HEK293 (cell line): ENCODE measurements around the gene CPNE2.

Experiments
- AEBP2 ChIP-seq: fragments of 450-650 bp; formaldehyde crosslinking; IDR thresholded peaks from 2 replicates; pipeline ENCODE4 v1.5.1; 2016; ENCODE audit warnings: missing biosample characterization, missing genetic modification characterization, borderline replicate concordance
- BCL11B ChIP-seq: fragments of 450-650 bp; formaldehyde crosslinking; IDR thresholded peaks from 2 replicates; pipeline ENCODE4 v1.5.1; 2016; ENCODE audit warnings: low read depth, missing biosample characterization, missing genetic modification characterization
- GLIS1 ChIP-seq: fragments of 450-650 bp; formaldehyde crosslinking; IDR thresholded peaks from 2 replicates; pipeline ENCODE4 v1.5.1; 2016; ENCODE audit warnings: missing biosample characterization, missing genetic modification characterization
- GLIS2 ChIP-seq: fragments of 450-650 bp; formaldehyde crosslinking; IDR thresholded peaks from 2 replicates; pipeline ENCODE4 v1.5.1; 2016; ENCODE audit warnings: missing biosample characterization, missing genetic modification characterization
- HOXD13 ChIP-seq: sonication (generic); formaldehyde crosslinking; IDR thresholded peaks from 2 replicates; pipeline ENCODE4 v1.8.0; 2022; ENCODE audit warnings: missing genetic modification reagents, borderline replicate concordance
- IKZF3 ChIP-seq: fragments of 450-650 bp; IDR thresholded peaks from 2 replicates; pipeline ENCODE4 v1.5.0; 2018; ENCODE audit warnings: missing biosample characterization, mild to moderate bottlenecking, missing genetic modification characterization, moderate library complexity
- KLF1 ChIP-seq: fragments of 450-650 bp; formaldehyde crosslinking; IDR thresholded peaks from 2 replicates; pipeline ENCODE4 v1.5.1; 2016; ENCODE audit warnings: missing biosample characterization, missing genetic modification characterization
- KLF7 ChIP-seq: fragments of 450-650 bp; formaldehyde crosslinking; IDR thresholded peaks from 2 replicates; pipeline ENCODE4 v1.5.1; 2016; ENCODE audit warnings: missing biosample characterization, missing genetic modification characterization, borderline replicate concordance
- PRDM1 ChIP-seq: fragments of 450-650 bp; formaldehyde crosslinking; IDR thresholded peaks from 2 replicates; pipeline ENCODE4; 2016; ENCODE audit warnings: missing biosample characterization, missing genetic modification characterization
- SETDB1 ChIP-seq: IDR thresholded peaks from one replicate; pipeline ENCODE4 v1.6.1; 2017; ENCODE audit warnings: mild to moderate bottlenecking, low read length, moderate library complexity, mixed read lengths; ENCODE audit not compliant: insufficient read length
- ZBTB8A ChIP-seq: fragments of 450-650 bp; formaldehyde crosslinking; IDR thresholded peaks from 2 replicates; pipeline ENCODE4 v1.5.1; 2016; ENCODE audit warnings: missing biosample characterization, missing genetic modification characterization
- ZNF174 ChIP-seq: fragments of 450-650 bp; formaldehyde crosslinking; IDR thresholded peaks from 2 replicates; pipeline ENCODE4 v1.5.0; 2017; ENCODE audit warnings: missing biosample characterization, mild to moderate bottlenecking, missing genetic modification characterization
- ZNF23 ChIP-seq: fragments of 450-650 bp; formaldehyde crosslinking; IDR thresholded peaks from 2 replicates; pipeline ENCODE4 v1.5.1; 2016; ENCODE audit warnings: missing biosample characterization, missing genetic modification characterization, borderline replicate concordance
- ZNF248 ChIP-seq: fragments of 450-650 bp; formaldehyde crosslinking; IDR thresholded peaks from 2 replicates; pipeline ENCODE4 v1.5.1; 2017; ENCODE audit warnings: missing biosample characterization, missing genetic modification characterization
- ZNF266 ChIP-seq: fragments of 450-650 bp; formaldehyde crosslinking; IDR thresholded peaks from 2 replicates; pipeline ENCODE4 v1.5.1; 2016; ENCODE audit warnings: missing biosample characterization, missing genetic modification characterization, low read depth
- ZNF394 ChIP-seq: fragments of 450-650 bp; formaldehyde crosslinking; IDR thresholded peaks from 2 replicates; pipeline ENCODE4 v1.5.1; 2016; ENCODE audit warnings: missing biosample characterization, missing genetic modification characterization, mild to moderate bottlenecking, moderate library complexity, borderline replicate concordance
- ZNF404 ChIP-seq: fragments of 450-650 bp; formaldehyde crosslinking; IDR thresholded peaks from 2 replicates; pipeline ENCODE4 v1.5.1; 2017; ENCODE audit warnings: missing biosample characterization, missing genetic modification characterization
- ZNF416 ChIP-seq: fragments of 450-650 bp; formaldehyde crosslinking; IDR thresholded peaks from 2 replicates; pipeline ENCODE4 v1.5.1; 2016; ENCODE audit warnings: missing biosample characterization, missing genetic modification characterization
- ZNF473 ChIP-seq: fragments of 450-650 bp; formaldehyde crosslinking; IDR thresholded peaks from 2 replicates; pipeline ENCODE4 v1.5.1; 2017; ENCODE audit warnings: missing biosample characterization, missing genetic modification characterization
- ZNF488 ChIP-seq: fragments of 450-650 bp; formaldehyde crosslinking; IDR thresholded peaks from 2 replicates; pipeline ENCODE4 v1.5.1; 2016; ENCODE audit warnings: missing biosample characterization, missing genetic modification characterization
- ZNF521 ChIP-seq: fragments of 450-650 bp; formaldehyde crosslinking; IDR thresholded peaks from 2 replicates; pipeline ENCODE4 v1.5.1; 2017; ENCODE audit warnings: missing biosample characterization, mild to moderate bottlenecking, missing genetic modification characterization
- ZNF529 ChIP-seq: fragments of 450-650 bp; formaldehyde crosslinking; IDR thresholded peaks from 2 replicates; pipeline ENCODE4 v1.5.1; 2017; ENCODE audit warnings: missing genetic modification characterization, missing biosample characterization; ENCODE audit not compliant: insufficient replicate concordance
- ZNF571 ChIP-seq: fragments of 450-650 bp; formaldehyde crosslinking; IDR thresholded peaks from 2 replicates; pipeline ENCODE4 v1.5.0; 2017; ENCODE audit warnings: missing biosample characterization, missing genetic modification characterization
- ZNF600 ChIP-seq: fragments of 450-650 bp; formaldehyde crosslinking; IDR thresholded peaks from 2 replicates; pipeline ENCODE4 v1.5.1; 2016; ENCODE audit warnings: missing biosample characterization, missing genetic modification characterization
- ZNF623 ChIP-seq: fragments of 450-650 bp; formaldehyde crosslinking; IDR thresholded peaks from 2 replicates; pipeline ENCODE4 v1.5.1; 2016; ENCODE audit warnings: missing biosample characterization, missing genetic modification characterization
- ZNF626 ChIP-seq: fragments of 450-650 bp; sonication (Bioruptor Pico); formaldehyde crosslinking; IDR thresholded peaks from 2 replicates; pipeline ENCODE4 v1.5.1; 2018; ENCODE audit warnings: missing biosample characterization, missing genetic modification characterization, inconsistent platforms
- ZNF707 ChIP-seq: fragments of 450-650 bp; formaldehyde crosslinking; IDR thresholded peaks from 2 replicates; pipeline ENCODE4 v1.5.1; 2016; ENCODE audit warnings: missing biosample characterization, missing genetic modification characterization
- ZNF76 ChIP-seq: fragments of 450-650 bp; formaldehyde crosslinking; IDR thresholded peaks from 2 replicates; pipeline ENCODE4; 2016; ENCODE audit warnings: low read depth, missing biosample characterization, missing genetic modification characterization, borderline replicate concordance
- ZNF791 ChIP-seq: fragments of 450-650 bp; formaldehyde crosslinking; IDR thresholded peaks from 2 replicates; pipeline ENCODE4 v1.5.1; 2016; ENCODE audit warnings: missing biosample characterization, missing genetic modification characterization
- ZNF792 ChIP-seq: fragments of 450-650 bp; formaldehyde crosslinking; IDR thresholded peaks from 2 replicates; pipeline ENCODE4 v1.5.1; 2016; ENCODE audit warnings: missing biosample characterization, missing genetic modification characterization
- TF ChIP-seq, protein P1 (sequence below): fragments of 450-650 bp; formaldehyde crosslinking; IDR thresholded peaks from 2 replicates; pipeline ENCODE4 v1.5.1; 2016; ENCODE audit warnings: missing biosample characterization, missing genetic modification characterization
- TF ChIP-seq, protein P2 (sequence below): fragments of 450-650 bp; formaldehyde crosslinking; IDR thresholded peaks from 2 replicates; pipeline ENCODE4 v1.5.1; 2016; ENCODE audit warnings: missing biosample characterization, missing genetic modification characterization
- TF ChIP-seq, protein P3 (sequence below): fragments of 450-650 bp; formaldehyde crosslinking; IDR thresholded peaks from 2 replicates; pipeline ENCODE4 v1.5.1; 2016; ENCODE audit warnings: missing biosample characterization, missing genetic modification characterization

CPNE2 gene

DNA sequence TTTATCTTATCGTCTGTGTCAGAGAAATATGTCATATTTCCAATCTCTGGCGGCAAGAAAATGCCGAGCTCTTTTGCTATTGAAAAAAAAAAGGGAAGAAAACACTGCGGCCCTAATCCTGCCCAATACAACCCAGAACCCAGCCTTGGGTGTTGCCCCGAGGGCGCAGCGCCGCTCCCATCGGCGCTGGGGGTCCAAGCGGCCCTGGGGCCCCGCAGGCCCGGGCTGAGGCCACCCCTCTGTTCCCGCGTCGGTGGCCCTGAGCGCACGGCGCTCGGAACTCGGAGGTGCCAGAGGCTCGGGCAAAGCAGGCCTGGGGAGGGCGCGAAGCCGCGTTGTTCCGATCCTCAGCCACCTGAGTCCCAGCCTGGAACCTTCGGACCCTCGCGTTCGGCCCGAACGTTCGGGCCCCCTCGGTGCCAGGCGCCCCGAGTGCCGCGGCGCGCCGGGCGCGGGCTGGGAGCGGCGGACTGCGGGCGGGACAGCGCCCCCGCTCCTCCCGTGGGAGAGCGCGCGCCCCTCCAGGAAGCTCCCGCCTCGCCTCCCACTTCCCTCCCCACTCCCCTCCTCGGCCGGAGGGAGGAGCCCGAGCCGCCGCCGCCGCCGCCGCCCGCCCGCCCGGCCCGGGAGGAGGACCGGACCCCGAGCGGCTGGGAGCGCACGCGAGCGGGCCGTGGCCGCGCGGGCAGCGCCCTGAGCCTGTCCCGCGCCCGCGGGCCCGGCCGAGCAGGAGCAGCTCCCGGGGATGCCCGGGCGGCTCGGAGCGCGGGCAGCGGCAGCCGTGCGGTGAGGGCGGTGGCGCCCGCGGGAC is at the start of gene CPNE2 (continued):
- TF ChIP-seq ZNF623 (tag by site-specific recombination) (no peak), KLF1 (tag by site-specific recombination) (no peak), ZNF416 (tag by site-specific recombination) (no peak), ZNF521 (tag by site-specific recombination) (no peak), GLIS2 (tag by site-specific recombination) (peak; percentile 57), AEBP2 (tag by site-specific recombination) (no peak), ZNF792 (tag by site-specific recombination) (0 out of 2 replicates have a peak, but pooled peaks have one; percentile 54), ZNF707 (tag by site-specific recombination) (no peak), HOXD13 (CRISPR knock-in tag) (no peak), KLF7 (tag by site-specific recombination) (no peak), ZNF404 (no peak), ZNF266 (tag by site-specific recombination) (no peak), ZNF626 (tag by site-specific recombination) (no peak), ZBTB8A (tag by site-specific recombination) (peak; percentile 31; the same call in 1 of the 2 replicates), GLIS1 (tag by site-specific recombination) (no peak), ZNF529 (tag by site-specific recombination) (no peak), BCL11B (tag by site-specific recombination) (no peak), ZNF76 (tag by site-specific recombination) (no peak), ZNF174 (no peak), ZNF248 (tag by site-specific recombination) (no peak), IKZF3 (tag by site-specific recombination) (peak; percentile 92), ZNF473 (tag by site-specific recombination) (no peak), ZNF394 (tag by site-specific recombination) (no peak), ZNF488 (tag by site-specific recombination) (no peak), ZNF791 (tag by site-specific recombination) (no peak), ZNF23 (tag by site-specific recombination) (no peak), PRDM1 (tag by site-specific recombination) (no peak), ZNF571 (tag by site-specific recombination) (no peak), ZNF600 (no peak), SETDB1 (no peak)
- TF ChIP-seq, protein P1, sequence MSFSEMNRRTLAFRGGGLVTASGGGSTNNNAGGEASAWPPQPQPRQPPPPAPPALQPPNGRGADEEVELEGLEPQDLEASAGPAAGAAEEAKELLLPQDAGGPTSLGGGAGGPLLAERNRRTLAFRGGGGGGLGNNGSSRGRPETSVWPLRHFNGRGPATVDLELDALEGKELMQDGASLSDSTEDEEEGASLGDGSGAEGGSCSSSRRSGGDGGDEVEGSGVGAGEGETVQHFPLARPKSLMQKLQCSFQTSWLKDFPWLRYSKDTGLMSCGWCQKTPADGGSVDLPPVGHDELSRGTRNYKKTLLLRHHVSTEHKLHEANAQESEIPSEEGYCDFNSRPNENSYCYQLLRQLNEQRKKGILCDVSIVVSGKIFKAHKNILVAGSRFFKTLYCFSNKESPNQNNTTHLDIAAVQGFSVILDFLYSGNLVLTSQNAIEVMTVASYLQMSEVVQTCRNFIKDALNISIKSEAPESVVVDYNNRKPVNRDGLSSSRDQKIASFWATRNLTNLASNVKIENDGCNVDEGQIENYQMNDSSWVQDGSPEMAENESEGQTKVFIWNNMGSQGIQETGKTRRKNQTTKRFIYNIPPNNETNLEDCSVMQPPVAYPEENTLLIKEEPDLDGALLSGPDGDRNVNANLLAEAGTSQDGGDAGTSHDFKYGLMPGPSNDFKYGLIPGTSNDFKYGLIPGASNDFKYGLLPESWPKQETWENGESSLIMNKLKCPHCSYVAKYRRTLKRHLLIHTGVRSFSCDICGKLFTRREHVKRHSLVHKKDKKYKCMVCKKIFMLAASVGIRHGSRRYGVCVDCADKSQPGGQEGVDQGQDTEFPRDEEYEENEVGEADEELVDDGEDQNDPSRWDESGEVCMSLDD = no peak
- TF ChIP-seq, protein P2, sequence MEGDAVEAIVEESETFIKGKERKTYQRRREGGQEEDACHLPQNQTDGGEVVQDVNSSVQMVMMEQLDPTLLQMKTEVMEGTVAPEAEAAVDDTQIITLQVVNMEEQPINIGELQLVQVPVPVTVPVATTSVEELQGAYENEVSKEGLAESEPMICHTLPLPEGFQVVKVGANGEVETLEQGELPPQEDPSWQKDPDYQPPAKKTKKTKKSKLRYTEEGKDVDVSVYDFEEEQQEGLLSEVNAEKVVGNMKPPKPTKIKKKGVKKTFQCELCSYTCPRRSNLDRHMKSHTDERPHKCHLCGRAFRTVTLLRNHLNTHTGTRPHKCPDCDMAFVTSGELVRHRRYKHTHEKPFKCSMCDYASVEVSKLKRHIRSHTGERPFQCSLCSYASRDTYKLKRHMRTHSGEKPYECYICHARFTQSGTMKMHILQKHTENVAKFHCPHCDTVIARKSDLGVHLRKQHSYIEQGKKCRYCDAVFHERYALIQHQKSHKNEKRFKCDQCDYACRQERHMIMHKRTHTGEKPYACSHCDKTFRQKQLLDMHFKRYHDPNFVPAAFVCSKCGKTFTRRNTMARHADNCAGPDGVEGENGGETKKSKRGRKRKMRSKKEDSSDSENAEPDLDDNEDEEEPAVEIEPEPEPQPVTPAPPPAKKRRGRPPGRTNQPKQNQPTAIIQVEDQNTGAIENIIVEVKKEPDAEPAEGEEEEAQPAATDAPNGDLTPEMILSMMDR (tag by site-specific recombination) = 0 out of 2 replicates have a peak, but pooled peaks have one; percentile 14
- TF ChIP-seq, protein P3, sequence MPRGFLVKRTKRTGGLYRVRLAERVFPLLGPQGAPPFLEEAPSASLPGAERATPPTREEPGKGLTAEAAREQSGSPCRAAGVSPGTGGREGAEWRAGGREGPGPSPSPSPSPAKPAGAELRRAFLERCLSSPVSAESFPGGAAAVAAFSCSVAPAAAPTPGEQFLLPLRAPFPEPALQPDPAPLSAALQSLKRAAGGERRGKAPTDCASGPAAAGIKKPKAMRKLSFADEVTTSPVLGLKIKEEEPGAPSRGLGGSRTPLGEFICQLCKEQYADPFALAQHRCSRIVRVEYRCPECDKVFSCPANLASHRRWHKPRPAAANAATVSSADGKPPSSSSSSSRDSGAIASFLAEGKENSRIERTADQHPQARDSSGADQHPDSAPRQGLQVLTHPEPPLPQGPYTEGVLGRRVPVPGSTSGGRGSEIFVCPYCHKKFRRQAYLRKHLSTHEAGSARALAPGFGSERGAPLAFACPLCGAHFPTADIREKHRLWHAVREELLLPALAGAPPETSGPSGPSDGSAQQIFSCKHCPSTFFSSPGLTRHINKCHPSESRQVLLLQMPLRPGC (tag by site-specific recombination) = no peak
